Nucleus accumbens (tissue), 56 donors: ENCODE results near the gene SOX1.

ENCODE experiments used
- DNase-seq, 56 donors: peaks; one replicate each; lab custom pipeline; 2025; lab: John Stamatoyannopoulos, UW

The SOX1 gene

DNA sequence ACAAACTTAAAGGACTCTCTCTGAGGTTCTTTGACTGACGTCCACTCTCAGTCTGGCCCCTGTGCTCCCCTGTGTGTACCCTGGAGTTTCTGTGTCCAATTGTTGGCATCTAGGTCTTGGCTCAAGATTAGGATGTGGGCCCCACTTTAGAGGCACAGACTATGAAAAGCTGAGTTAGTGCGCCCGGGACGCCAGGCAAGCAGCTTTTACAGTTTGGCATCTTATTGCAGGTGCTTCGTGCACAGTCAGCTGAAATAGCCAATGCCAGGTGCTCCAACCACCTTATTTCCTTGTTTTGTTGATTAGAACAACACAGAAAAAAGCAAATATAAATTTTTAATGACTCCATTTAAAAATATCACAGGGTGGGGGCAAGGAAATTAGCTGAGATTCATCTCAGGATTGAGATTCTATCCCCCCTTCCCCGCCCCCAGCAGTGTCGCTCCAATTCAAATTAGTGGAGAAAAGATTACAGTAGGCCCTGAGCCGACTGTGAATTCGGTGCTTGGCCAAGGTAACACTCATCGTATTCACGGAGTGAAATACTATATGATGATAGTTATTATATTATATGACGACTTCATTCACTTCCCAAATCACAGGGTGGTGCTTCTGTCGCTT is 4.3 kb downstream of the SOX1 start:
- no peak for DNase-seq

DNA sequence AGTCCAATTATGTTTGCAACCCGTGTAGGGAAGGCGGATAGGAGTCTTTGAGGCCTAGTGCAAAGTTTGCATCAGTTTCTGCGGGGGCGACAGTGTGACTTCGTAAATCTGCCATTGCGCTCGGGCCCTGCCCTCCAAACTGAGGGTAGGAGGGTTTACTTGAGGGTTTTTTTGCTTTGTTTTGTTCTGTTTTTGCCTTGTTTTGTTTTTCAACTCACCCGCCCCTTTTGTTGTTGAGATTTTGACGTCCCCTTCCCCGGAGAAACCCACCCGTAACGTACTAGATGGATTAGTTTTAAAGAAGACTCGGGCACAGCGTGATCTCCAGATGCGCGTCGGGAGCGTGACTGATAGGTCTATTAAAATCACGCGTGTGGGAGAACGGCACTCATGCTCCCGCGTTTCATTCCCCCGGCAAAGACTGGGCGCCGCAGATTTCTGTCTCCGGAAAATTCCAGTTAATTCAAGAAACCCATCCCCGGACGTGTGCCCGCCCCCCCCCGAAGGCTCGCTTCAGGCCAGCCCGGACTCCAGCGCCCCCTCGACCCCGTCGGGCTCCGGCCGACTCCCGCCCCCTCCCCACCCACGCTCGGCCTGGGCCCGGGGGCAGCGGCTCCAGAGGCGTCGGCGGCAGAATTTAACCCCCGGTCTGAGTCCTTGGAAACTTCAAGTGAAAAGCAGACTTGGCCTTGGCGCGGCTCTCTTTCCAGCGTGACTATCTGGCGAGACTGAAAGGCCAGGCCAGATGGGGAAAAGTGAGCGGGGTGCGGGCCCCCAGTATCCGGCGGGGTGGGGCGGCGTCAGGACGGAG is 5.0 kb downstream of the SOX1 start:
- DNase-seq: peak in 3 of 56 donors; percentile 44 to 73 (median 62)

- DNase-seq: peak in 16 of 56 donors; percentile 29 to 73 (median 52)
Observed at GRCh38 chr13:112072534-112073244, 5.7 kb downstream of the SOX1 start.

DNA sequence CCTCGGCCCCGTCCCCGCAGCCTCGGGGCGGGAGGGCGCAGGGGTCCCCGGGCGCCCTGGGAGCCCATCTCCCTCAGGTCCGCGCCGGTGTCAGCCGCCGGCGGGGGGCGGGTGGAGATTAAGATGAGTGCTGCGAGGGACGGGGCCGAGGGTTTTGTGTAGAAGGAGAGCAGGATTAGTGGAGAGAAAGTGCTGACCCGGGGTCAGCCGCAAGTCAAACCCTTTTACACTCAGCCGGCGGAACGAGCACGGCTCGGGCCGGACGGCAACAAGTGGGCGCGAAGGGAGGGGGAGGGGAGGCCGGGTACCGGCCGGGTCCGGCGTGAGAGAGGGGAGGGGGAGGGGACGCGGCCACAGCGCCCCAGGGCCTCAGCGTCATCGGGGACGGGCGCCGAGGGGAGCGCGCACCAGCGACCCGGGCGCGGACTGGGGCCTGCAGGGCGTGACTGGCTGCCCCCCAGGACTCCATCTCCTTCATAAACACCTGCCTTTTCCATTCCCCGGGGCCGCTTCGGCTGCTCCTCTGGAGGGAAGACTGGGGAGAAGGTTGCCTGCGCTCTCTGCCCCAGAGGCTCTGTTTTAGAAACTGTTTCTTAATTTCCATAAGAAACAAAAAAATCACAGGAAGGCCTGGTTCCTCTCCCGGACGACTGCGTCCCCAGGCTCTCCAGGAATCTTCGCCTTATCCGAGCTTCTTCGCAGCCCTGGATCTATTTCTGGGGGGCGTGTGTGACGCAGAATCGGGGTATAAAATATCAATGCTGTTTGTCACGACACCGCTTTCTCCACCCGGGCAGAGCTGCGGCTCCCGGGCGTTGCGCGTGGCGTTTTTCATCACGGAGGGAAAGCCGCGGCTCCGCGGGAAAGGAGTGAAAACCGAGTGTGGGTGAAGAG is 6.5 kb downstream of the SOX1 start:
- peak in 1 of 56 donors; percentile 46 for DNase-seq

DNA sequence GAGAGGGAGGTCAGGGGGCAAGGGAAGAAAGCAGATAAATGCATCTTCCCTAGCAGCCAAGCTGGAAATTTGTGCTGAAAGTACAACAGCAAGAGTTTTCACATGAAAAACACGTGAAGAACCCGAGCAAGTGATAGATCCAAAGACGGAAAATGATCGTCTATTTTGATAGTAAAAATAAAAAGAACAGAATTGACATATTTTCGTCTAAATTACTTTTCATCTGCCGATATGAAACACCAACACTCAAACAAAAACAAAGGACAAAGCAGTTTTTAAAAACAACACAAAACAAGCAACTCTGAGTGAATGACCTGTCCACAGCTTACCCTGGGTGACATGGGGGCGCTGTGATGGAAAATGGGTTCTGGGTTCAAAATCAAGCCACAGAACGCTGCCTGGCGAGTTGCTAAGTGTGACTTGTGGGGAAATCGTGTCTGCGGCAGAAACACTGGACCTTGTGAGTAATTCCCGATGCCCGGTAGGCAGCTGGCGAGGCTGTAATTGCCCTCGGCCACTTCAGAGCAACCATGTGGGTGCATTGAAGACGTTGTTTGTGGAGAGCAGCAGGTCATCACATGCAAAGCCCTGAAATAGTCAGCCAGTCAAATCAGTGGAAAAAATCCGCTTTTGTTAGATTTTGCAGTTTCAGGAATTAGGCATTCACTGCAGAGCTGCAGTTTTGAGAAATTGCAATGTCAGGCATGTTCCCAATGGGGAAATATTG is 7.4 kb downstream of the SOX1 start:
- no peak for DNase-seq

DNA sequence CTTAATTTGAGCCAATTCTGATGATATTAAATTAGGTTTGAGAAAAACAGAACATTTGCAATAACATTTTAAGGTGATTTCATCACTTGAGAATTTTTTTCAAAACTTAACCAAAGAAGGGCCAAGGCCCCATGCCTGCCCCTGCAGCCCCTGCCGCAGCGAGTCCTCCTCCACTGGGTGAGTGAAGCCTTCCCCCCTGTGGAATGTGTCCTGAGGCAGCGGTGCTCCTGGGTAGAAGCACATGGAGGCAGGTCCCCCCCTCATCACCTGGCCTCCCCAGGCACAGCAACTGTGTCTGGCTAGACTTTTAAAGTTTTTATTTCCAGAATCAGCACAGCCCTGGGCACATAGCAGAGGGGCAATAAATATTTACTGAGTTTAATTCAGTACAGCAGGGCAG is 10.8 kb downstream of the SOX1 start:
- DNase-seq: no peak

- no peak for DNase-seq
Observed at GRCh38 chr13:112078216-112078615, 11.3 kb downstream of the SOX1 start.

- DNase-seq: no peak
Observed at GRCh38 chr13:112078879-112079531, 12.1 kb downstream of the SOX1 start.

GRCh38 chr13:112079696-112080095 is 12.7 kb downstream of the SOX1 start:
- DNase-seq: no peak

DNA sequence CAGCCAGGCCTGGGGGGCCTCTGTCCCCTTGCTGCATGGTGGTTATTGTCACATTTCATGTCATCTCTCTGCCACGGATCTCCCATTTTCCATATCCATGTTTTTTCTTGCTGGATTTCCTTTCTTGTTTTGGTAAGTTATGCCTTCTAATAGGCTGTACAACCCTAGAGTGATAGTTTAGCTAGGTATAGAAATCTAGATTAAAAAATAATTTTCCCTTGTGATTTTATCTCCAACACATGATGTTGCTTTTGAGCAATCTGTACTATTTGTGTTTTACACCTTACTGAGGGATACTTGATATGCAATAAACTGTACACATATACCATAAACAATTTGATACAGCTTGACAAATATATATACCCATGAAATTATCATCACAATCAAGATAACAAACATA is 17.0 kb downstream of the SOX1 start:
- DNase-seq: no peak

GRCh38 chr13:112092453-112092852 is 25.5 kb downstream of the SOX1 start:
- DNase-seq: no peak

DNA sequence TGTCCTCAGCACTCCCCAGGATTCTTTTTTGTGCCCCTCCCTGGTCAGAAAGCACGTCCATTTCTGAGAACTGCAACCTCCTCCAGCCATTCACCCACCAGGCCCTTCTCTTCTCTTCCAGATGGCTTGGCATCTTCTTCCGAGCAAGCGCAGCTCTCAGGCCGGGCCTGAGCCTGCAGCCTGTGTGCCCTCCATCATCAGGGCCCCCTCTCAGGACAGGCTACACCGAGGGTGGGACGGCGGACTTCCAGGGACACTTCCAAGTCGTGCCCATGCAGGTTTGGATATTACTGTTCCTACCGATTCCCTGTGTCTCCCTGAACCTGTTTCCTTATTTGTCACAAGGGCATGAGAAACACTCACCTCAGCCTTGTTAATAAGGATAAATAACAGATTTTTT is 28.4 kb downstream of the SOX1 start:
- no peak for DNase-seq

DNA sequence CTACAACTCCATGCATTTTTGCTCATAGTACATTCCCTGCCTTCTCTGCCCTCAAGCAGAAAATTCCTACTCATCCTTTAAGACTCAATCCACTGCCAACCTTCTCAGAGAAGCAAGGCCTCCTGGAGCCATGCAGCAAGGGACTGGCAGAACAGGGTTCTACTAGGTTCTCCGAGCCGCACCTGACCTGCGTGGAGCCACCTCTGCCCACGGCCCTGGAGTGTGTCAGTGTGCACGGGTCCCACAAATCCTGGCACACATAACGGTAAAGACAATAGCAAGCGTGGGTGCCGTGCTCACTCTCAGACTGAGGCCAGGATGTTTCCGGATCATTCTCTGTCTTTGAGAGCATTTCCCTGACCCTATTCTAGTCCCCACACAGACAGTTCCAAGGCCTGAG is 30.0 kb downstream of the SOX1 start:
- DNase-seq: no peak

GRCh38 chr13:112097770-112098169 is 30.8 kb downstream of the SOX1 start:
- DNase-seq: no peak

GRCh38 chr13:112098699-112099098 is 31.8 kb downstream of the SOX1 start:
- no peak for DNase-seq

- no peak for DNase-seq
Observed at GRCh38 chr13:112101360-112101930, 34.5 kb downstream of the SOX1 start.

DNA sequence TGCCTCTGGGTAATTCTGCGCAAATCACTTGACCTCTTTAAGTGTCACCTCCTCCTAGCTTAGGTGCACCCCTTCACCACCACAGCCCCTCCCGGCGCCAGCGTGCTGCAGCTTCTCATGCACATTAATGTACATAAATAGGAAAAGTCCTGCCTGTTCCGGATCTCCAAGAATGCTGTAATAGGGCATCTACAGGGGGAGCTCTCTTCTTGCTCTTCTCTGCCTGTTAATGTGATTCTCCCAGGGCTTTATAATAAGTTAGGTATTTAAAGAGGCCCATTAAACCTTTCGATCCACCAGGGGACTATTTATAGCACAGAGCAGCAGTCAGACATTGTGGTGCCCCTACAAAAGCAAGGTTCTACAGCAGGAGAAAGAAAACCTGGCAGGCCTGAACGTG is 35.3 kb downstream of the SOX1 start:
- DNase-seq: no peak

DNA sequence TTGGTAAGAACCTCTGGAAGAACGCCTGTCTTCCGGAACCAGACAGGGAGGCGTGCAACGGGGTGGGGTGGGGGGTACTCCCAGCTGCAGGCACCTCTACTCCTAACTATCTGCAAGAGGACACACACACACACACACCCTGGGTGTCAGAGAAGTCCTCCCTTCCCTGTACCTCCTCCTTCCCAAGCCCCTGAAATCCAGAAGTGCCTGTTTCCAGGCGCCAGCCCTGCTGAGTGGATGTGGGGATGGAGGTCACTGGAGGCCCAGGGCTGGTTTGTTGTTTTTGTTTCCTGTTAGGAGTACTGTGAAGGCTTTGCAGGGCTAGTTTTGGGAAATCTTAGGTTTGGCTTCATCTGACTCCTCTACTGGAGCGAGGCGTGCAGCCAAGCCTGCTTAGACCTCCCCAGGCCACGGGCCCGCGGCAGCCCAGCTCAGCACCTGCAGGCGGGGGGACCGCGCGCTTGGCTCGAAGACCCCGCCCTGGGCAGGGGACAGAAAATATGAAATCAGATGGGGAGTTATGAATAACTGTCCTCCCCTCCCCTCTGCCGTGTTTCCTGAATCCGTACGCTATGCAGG is 36.4 kb downstream of the SOX1 start:
- DNase-seq: no peak
